ENCODE measurements around the gene MEGF11.

The MEGF11 gene

DNA sequence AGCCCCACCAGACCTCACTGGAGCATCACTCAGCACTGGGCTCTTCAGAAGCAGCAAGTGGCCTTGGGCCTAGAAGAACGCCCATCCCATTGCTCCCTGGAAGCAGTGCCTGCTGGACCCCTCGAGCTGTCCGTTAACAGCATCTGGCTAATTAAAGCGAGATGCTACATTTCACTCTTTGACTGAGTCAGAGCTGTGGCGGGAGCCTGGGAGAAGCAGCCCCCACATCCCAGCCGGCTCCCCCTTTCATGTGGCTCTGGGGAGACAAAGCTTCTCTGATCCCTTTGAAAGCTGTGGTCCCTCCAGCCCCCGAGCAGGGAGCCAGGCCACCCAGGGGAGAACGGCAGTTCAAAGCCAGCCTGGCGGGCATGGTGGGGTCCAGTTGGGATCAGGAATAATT is 103.7 kb downstream of the MEGF11 start:
- Mint-ChIP-seq H3K9me3 (no peaks in the 10 kb centered on the region), H3K4me3 (no peak overlapping the region), H3K27me3 (ENCODE audit: low read depth) (peaks cover 8% of the 10 kb centered on the region), H3K4me1 (ENCODE audit: low read depth) (peaks cover 9% of the 10 kb centered on the region), H3K36me3 (ENCODE audit: low read depth) (no peaks in the 10 kb centered on the region), H3K27ac (no peak overlapping the region)

DNA sequence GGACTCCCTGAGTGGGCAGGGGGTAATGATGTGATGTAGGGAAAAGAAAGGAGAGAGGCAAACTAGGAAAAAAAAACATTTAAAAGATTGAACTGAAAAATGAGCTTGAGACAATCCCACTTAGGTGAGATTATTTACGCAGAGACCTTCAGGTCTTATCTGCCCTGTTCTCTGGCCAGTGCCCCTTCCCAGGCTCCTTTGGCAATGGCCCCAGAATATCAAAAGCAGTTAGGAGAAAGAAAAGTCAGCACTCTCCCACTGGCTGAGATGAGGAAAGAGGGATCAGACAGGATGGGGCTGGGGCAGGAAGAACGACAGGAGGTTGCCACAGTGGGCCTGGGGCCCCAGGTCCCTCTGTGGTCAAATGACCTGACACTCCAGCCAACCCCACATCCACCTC is 105.4 kb downstream of the MEGF11 start:
- H3K4me1 Mint-ChIP-seq (ENCODE audit: low read depth), result peaks cover 9% of the 10 kb centered on the region
- no peak overlapping the region for H3K27ac Mint-ChIP-seq
- peaks cover 11% of the 10 kb centered on the region for H3K27me3 Mint-ChIP-seq (ENCODE audit: low read depth)
- no peaks in the 10 kb centered on the region for H3K9me3 Mint-ChIP-seq
- H3K36me3 Mint-ChIP-seq (ENCODE audit: low read depth), result no peaks in the 10 kb centered on the region
- no peak overlapping the region for H3K4me3 Mint-ChIP-seq

DNA sequence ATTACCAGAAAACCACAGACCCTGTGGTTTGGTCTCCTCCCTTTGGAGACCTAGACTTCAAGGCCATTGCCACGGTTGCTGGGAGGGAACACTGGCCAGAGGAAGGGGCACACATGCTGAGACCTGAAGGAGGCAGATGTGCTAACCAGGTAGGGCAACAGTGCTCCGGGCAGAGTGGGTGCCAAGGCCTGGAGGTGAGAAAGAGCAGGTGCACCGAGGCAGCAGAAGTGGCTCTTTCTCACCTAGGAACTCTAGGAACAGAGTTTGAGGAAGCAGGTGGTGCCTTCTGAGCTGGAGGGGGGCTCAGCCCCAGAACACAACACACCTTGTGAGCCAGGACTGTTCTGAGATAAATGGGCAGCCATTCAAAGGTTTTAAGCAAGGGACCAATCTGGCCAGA is 106.1 kb downstream of the MEGF11 start:
- no peaks in the 10 kb centered on the region for H3K9me3 Mint-ChIP-seq
- H3K27ac Mint-ChIP-seq, result no peak overlapping the region
- peaks cover 9% of the 10 kb centered on the region for H3K4me1 Mint-ChIP-seq (ENCODE audit: low read depth)
- H3K4me3 Mint-ChIP-seq, result no peak overlapping the region
- no peaks in the 10 kb centered on the region for H3K36me3 Mint-ChIP-seq (ENCODE audit: low read depth)
- H3K27me3 Mint-ChIP-seq (ENCODE audit: low read depth), result peaks cover 11% of the 10 kb centered on the region

DNA sequence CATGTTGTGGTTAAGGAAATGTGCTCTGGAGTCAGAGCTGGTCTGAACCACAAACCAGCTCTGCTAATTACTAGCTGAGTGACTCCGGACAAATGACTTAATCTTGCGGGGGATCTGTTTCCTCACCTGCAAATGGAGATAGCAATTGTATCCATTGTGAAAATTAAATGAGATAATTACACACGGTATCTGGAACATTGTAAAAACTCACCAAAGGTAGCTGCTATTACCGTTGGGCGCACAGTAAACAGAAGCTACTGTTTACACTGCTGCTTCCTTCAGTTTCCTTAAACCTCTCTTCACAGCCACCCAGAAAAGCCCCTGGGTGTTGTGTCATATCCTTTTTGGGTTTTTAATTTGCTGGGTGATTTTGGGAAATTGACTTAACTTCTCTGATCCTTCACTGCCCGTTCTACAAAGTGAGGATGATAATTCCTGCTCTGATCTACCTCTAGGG is 107.8 kb downstream of the MEGF11 start:
- Mint-ChIP-seq H3K4me3 (no peak overlapping the region), H3K4me1 (ENCODE audit: low read depth) (peaks cover 9% of the 10 kb centered on the region), H3K9me3 (no peaks in the 10 kb centered on the region), H3K27ac (no peak overlapping the region), H3K27me3 (ENCODE audit: low read depth) (peaks cover 11% of the 10 kb centered on the region), H3K36me3 (ENCODE audit: low read depth) (no peaks in the 10 kb centered on the region)

DNA sequence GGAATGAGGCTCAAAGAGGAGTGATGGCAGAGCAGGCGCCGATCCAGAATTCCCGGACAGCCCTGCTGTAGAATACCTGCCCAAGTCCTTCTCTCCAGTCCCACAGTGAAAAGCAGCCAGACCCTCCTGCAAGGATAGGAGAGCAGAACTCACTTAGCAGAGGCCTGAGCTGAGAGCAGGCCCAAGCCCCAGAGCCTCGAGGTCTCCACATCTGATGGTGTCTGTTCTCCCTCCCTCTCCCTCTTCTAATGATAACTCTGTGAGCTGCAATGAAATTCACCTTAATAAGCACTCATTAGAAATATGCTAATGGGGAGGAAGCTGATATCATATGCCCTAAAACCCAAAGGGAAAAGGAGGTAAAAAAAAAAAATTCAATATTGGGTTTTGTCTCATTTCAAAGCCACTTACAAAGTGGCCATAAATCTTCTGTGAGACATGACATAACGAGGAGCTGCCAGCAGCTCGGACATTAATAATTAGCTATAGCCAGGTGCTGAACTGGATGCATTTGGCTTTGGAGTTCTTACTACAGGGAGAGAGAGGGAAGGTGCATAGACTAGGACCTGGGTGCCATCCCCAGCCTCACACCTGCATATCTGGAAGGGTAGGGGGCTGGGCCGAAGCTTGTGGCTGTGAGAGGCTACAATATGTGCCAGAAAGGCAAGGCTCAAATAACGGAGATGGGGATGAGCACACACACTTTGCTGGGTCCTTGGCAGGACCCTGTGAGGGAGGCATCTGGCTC is 108.4 kb downstream of the MEGF11 start:
- Mint-ChIP-seq H3K9me3 (no peaks in the 10 kb centered on the region), H3K4me3 (no peak overlapping the region), H3K4me1 (ENCODE audit: low read depth) (peaks cover 9% of the 10 kb centered on the region), H3K27me3 (ENCODE audit: low read depth) (peaks cover 11% of the 10 kb centered on the region), H3K36me3 (ENCODE audit: low read depth) (no peaks in the 10 kb centered on the region), H3K27ac (no peak overlapping the region)

DNA sequence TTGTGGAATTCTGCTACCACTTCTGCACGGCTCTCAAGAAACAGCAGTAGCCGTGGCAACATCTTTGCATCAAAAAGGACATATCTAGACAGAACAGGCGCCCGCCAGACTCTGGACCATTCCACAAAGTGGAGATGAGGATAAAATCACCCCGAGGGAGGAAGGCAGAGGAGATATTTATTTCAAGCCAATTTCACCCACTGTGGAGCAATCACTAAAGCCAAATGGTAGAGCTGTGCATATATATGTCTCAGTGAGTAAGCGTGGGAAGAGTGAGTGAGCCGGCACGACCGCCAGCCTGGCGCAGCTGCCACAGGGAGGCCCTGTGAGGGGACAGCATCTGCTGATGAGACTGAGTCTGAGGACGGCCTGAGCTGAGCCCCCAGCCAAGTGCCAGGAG is 111.3 kb downstream of the MEGF11 start:
- Mint-ChIP-seq H3K27ac (no peak overlapping the region), H3K4me3 (no peak overlapping the region), H3K9me3 (no peaks in the 10 kb centered on the region), H3K4me1 (ENCODE audit: low read depth) (peaks cover 9% of the 10 kb centered on the region), H3K27me3 (ENCODE audit: low read depth) (peaks cover 5% of the 10 kb centered on the region), H3K36me3 (ENCODE audit: low read depth) (no peaks in the 10 kb centered on the region)

DNA sequence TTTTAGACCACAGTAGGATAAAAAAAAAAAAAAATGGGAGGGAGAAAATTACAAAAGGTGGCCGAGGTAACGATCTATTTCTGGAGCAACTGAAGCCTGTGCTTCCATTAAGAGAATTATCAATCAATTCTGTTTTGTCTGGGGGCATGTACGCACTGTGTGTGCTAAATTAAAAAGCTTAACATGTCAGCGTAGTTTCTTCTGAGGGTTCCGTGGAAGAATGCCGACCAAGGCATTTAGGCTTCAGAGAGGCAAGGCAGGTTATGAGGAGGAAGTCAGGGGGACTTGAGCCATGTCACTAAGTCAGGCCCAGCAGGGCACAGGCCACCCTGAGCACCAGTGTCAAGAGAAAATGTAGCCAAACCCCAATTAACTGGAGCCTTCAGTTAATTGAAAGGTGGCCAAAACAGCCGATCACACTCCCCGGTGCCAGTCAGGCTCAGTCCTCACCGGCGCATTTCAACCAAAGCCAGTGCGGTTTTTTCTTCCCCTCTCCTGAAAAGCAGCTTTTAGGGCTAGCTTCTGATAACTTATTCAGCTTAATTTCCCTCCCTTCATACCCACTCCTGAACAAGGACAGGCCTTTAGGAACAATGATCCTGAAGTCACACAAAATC is 113.9 kb downstream of the MEGF11 start:
- peaks cover 8% of the 10 kb centered on the region for H3K4me1 Mint-ChIP-seq (ENCODE audit: low read depth)
- no peak overlapping the region for H3K4me3 Mint-ChIP-seq
- H3K27ac Mint-ChIP-seq, result no peak overlapping the region
- H3K27me3 Mint-ChIP-seq (ENCODE audit: low read depth), result peaks cover 3% of the 10 kb centered on the region
- no peaks in the 10 kb centered on the region for H3K9me3 Mint-ChIP-seq
- H3K36me3 Mint-ChIP-seq (ENCODE audit: low read depth), result no peaks in the 10 kb centered on the region

DNA sequence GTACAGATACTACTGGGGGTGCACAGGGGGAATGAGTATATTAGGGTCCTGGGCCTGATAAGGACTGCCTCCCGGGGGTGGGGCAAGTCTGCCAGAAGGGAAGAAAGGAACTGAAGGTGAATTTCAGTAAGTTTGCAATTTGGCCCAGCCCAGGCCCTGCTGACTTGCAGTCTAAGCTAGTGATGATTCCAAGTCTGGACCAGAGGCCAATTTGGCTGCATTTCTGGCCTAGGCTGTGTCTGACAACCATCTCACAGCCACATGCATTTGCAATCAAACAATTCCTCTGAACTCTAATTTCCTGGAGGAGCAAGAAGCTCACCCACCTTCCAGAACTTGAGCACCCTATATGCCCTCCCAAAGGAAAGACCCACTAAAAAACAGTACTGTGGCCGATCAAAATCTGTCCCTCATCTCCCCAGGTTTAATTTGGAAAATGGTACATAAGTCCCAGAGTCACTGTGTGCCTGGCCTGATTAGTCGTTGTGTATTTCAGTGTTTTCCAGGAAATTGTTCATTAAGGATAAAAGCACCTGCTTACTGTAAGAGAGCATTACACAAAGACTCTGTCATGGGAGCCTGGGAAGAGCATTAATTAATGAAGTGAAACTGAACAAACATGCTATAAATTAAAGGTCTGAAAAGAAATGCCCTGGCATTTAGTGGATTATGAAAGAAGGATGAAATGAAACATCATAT is 114.5 kb downstream of the MEGF11 start:
- no peaks in the 10 kb centered on the region for H3K27me3 Mint-ChIP-seq (ENCODE audit: low read depth)
- H3K9me3 Mint-ChIP-seq, result no peaks in the 10 kb centered on the region
- H3K27ac Mint-ChIP-seq, result no peak overlapping the region
- peaks cover 8% of the 10 kb centered on the region for H3K4me1 Mint-ChIP-seq (ENCODE audit: low read depth)
- no peak overlapping the region for H3K4me3 Mint-ChIP-seq
- H3K36me3 Mint-ChIP-seq (ENCODE audit: low read depth), result no peaks in the 10 kb centered on the region

DNA sequence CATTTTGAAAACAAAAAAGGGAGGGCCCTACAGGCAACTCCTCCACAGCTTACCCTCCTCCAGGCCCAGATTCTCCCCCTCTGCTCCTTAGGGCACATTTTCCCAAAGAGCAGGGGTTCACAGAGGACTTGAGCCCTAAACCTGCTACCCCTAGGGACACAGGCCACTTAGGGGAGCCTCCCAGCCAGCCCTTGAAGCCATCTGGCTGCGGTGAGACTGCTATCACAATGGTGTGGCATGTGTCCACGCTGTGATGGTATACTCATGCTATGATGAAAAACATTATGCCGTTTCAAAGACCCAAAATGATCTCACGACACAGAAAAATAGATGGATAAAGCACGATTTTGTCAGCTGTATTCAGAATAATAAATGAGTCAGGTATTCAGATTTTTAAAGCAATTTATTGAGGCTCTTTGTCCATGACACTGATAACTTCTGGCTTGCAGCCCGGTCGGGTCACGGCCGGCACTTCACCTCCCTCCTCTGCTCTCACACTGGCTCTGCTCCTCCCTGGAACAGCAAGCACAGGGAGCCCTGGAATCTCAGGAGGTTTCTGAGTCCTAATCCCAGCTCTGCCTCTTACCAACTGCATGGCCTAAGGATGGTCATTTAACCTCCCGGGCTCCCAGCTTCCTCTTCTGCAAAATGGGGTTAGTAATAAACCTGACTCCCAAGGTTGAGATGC is 115.3 kb downstream of the MEGF11 start:
- H3K36me3 Mint-ChIP-seq (ENCODE audit: low read depth), result no peaks in the 10 kb centered on the region
- H3K27ac Mint-ChIP-seq, result no peak overlapping the region
- no peak overlapping the region for H3K4me3 Mint-ChIP-seq
- H3K27me3 Mint-ChIP-seq (ENCODE audit: low read depth), result no peaks in the 10 kb centered on the region
- H3K4me1 Mint-ChIP-seq (ENCODE audit: low read depth), result peaks cover 8% of the 10 kb centered on the region
- H3K9me3 Mint-ChIP-seq, result no peaks in the 10 kb centered on the region

DNA sequence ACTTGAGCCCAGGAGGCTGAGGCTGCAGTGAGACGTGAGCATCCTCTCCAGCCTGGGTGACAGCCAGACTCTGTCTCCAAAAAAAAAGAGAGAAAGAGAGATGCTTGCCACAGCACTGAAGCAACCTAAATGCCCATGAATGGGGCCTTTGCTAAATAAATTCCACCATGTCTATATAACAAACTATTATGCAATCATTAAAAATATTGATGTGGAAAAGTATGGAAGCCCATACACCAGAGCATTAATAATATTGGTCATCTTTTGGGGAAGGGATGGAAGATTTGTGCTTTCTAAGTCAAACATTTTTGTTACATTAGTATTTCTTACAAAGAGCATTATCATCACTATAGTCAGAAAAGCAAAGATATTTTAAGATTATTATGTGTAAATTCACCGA is 116.6 kb downstream of the MEGF11 start:
- Mint-ChIP-seq H3K27ac (no peak overlapping the region), H3K36me3 (ENCODE audit: low read depth) (no peaks in the 10 kb centered on the region), H3K27me3 (ENCODE audit: low read depth) (no peaks in the 10 kb centered on the region), H3K4me3 (no peak overlapping the region), H3K9me3 (no peaks in the 10 kb centered on the region), H3K4me1 (ENCODE audit: low read depth) (peaks cover 8% of the 10 kb centered on the region)

DNA sequence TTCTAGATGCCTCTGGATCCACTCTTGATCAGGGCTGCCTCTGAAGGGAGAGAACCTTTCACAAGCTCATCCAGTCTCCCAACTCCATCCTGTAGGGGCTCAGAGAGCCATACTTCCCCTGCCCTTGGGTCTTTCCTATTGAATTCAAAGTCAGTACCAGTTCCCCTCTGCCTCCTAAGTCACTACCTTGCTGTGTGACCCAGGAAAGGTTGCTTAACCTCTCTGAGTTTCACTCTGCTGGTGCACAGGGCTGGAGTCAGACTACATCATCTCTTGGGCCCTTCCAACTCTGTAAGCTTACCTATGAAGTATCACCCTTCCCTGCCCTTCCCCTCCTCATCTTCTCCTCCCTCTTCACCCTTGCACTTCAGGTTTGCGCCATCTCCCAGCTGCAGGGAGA is 117.9 kb downstream of the MEGF11 start:
- peaks cover 8% of the 10 kb centered on the region for H3K4me1 Mint-ChIP-seq (ENCODE audit: low read depth)
- no peaks in the 10 kb centered on the region for H3K9me3 Mint-ChIP-seq
- H3K4me3 Mint-ChIP-seq, result no peak overlapping the region
- no peaks in the 10 kb centered on the region for H3K27me3 Mint-ChIP-seq (ENCODE audit: low read depth)
- no peak overlapping the region for H3K27ac Mint-ChIP-seq
- H3K36me3 Mint-ChIP-seq (ENCODE audit: low read depth), result no peaks in the 10 kb centered on the region

DNA sequence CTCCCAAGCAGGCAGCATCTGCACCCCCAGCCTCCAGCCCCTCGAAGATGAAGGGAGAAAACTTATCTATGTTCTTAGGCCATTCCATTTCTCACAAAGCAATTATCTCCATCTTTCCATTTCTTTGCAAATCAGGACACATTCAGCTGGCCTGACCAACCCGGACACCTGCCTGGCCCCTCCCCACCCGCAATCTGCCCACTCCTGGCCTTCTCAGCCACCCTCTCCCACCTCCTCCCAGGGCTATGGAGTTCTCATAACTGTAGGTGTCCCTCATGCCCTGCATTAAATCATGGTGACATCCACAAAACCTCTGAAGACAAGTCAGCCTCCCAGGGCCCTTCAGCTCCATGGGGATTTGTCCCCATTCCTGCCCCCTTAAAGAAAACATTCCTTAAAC is 119.3 kb downstream of the MEGF11 start:
- H3K27ac Mint-ChIP-seq, result no peak overlapping the region
- H3K4me1 Mint-ChIP-seq (ENCODE audit: low read depth), result peaks cover 8% of the 10 kb centered on the region
- no peak overlapping the region for H3K4me3 Mint-ChIP-seq
- H3K9me3 Mint-ChIP-seq, result no peaks in the 10 kb centered on the region
- H3K36me3 Mint-ChIP-seq (ENCODE audit: low read depth), result no peaks in the 10 kb centered on the region
- H3K27me3 Mint-ChIP-seq (ENCODE audit: low read depth), result peaks cover 12% of the 10 kb centered on the region

DNA sequence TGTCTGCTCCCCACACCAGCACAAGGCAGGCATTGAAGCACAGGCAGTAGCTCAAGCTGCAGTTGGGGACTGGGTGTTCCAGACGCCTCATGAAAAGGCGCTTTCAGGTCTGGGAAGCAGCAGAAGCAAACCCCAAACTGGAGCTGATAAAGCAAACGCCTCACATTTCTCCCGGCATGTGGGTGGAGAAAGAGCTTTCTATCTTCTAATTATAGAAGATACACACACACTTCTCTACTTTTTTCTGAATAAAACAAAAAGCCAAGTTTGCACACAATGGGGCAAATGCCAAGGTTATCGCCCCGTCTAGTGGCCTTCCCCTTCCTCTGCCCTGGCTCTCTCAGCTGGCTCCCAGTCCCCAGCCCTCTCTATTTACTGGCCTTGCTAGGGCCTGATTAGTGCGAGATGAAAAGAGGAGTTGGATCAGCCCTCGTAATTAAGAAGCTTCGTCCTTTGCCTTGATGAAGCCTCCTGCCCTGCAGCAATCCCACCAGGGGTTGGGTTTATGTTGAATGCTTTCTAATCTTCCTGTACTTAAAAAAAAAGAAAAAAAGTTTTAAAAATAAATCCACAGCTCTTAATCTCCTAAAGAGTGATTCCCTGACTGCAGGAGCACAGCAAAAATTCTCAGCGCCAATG is 120.2 kb downstream of the MEGF11 start:
- H3K27ac Mint-ChIP-seq, result no peak overlapping the region
- no peaks in the 10 kb centered on the region for H3K36me3 Mint-ChIP-seq (ENCODE audit: low read depth)
- no peak overlapping the region for H3K4me3 Mint-ChIP-seq
- peaks cover 8% of the 10 kb centered on the region for H3K4me1 Mint-ChIP-seq (ENCODE audit: low read depth)
- H3K27me3 Mint-ChIP-seq (ENCODE audit: low read depth), result peaks cover 12% of the 10 kb centered on the region
- H3K9me3 Mint-ChIP-seq, result no peaks in the 10 kb centered on the region

DNA sequence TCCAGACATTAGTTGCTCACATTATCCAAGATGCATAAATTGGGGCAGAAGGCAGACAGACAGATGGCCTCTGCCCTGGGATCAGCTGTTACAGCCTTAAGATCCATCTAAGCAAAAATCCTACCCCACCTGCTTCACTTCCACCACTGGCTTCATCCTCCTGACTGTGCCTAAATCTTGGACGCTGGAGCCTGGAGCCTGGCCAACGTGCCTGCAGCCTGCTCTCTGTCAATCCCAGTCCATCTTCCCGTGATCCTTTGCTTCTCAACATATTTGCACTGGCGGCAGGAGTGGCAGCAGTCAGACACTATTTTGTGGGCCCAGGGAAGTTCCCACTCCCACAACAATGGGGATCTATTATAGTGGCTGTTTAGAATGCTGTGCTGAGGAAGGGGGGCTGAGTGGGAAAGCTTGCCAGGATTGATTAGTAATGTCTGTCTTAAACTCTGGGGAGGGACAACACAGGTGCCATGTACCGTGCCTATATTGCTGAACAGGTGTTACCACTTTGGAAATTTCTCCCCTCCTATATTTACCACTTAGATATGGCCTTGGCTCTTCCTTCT is 121.2 kb downstream of the MEGF11 start:
- no peaks in the 10 kb centered on the region for H3K9me3 Mint-ChIP-seq
- H3K4me3 Mint-ChIP-seq, result no peak overlapping the region
- no peaks in the 10 kb centered on the region for H3K36me3 Mint-ChIP-seq (ENCODE audit: low read depth)
- H3K4me1 Mint-ChIP-seq (ENCODE audit: low read depth), result peaks cover 8% of the 10 kb centered on the region
- peaks cover 12% of the 10 kb centered on the region for H3K27me3 Mint-ChIP-seq (ENCODE audit: low read depth)
- H3K27ac Mint-ChIP-seq, result no peak overlapping the region

All from T-helper 1 cell treated with Interleukin-12 subunit alpha and Interleukin-12 subunit beta and Interleukin-4 antibody, amounts not matched to agents 30 μg/mL and 1 μg/mL, for 36 hours (primary cell).